Activated CD4-positive, alpha-beta T cell treated with anti-CD3 and anti-CD28 coated beads for 4 hours (primary cell): Measurements from ENCODE around the gene C9orf43.
"Not testable (repeated sequence)": the region's sequence is repeated elsewhere in the genome, so short reads cannot be mapped to it uniquely, and the experiment has no call there.

Experiments
- DNase-seq, 2 donors: peaks; one replicate each; pipeline ENCODE4 v3.0.0-alpha.2; 2020

The C9orf43 gene

GRCh38 chr9:113421726-113422125, 11.2 kb downstream of the C9orf43 start:
- DNase-seq, result no peak

GRCh38 chr9:113425072-113425471, 14.5 kb downstream of the C9orf43 start:
- DNase-seq, result no peak

- DNase-seq, result no peak
Observed at GRCh38 chr9:113426701-113427100, 16.2 kb downstream of the C9orf43 start.

GRCh38 chr9:113427629-113428028, 17.1 kb downstream of the C9orf43 start:
- DNase-seq, result no peak

GRCh38 chr9:113428062-113428615, 17.6 kb downstream of the C9orf43 start:
- no peak for DNase-seq

- no peak for DNase-seq
Observed at GRCh38 chr9:113431191-113431590, 20.6 kb downstream of the C9orf43 start.

- no peak for DNase-seq
Observed at GRCh38 chr9:113436728-113437515, 26.4 kb downstream of the C9orf43 start.

- DNase-seq, result not testable (repeated sequence)
Observed at GRCh38 chr9:113437716-113438115, 27.2 kb downstream of the C9orf43 start.

GRCh38 chr9:113444736-113445135, 34.2 kb downstream of the C9orf43 start:
- no peak for DNase-seq

GRCh38 chr9:113446323-113446740, 35.8 kb downstream of the C9orf43 start:
- DNase-seq, result peak in 1 of 2 donors; percentile 9

GRCh38 chr9:113449376-113449775, 38.8 kb downstream of the C9orf43 start:
- no peak for DNase-seq

GRCh38 chr9:113452113-113452605, 41.6 kb downstream of the C9orf43 start:
- DNase-seq, result no peak

GRCh38 chr9:113454914-113455761, 44.6 kb downstream of the C9orf43 start:
- no peak for DNase-seq

- no peak for DNase-seq
Observed at GRCh38 chr9:113456235-113456634, 45.7 kb downstream of the C9orf43 start.

- DNase-seq, result no peak
Observed at GRCh38 chr9:113461285-113461684, 50.7 kb downstream of the C9orf43 start.

GRCh38 chr9:113461943-113462342, 51.4 kb downstream of the C9orf43 start:
- no peak for DNase-seq

GRCh38 chr9:113462781-113463286, 52.3 kb downstream of the C9orf43 start:
- no peak for DNase-seq

GRCh38 chr9:113463418-113464285, 53.1 kb downstream of the C9orf43 start, which contains the start of gene RGS3:
TSS of gene RGS3 (plus strand) at chr9:113463727. CDS start at chr9:113463803, 76 bp downstream.
- no peak for DNase-seq

- DNase-seq, result no peak
Observed at GRCh38 chr9:113464286-113464660, 53.7 kb downstream of the C9orf43 start.

- no peak for DNase-seq
Observed at GRCh38 chr9:113465599-113466140, 55.1 kb downstream of the C9orf43 start.

GRCh38 chr9:113467183-113467582, 56.6 kb downstream of the C9orf43 start:
- DNase-seq, result no peak
